GM23338 (cell line): ENCODE results near the gene BTC. TPM values are rescaled to one million over a fixed set of nuclear protein-coding genes. Genes with fewer than 3 reads are reported as not detected.

Experiments used
- ATAC-seq: fragments of 200-7000 bp; cut with Tn5 transposase; 3 replicates; pipeline ENCODE4 v1.9.1; 2020
- DNase-seq: peaks from one replicate; pipeline ENCODE4 v3.0.0-alpha.2; 2015; ENCODE audit warnings: low spot score
- H2AFZ ChIP-seq: fragments of 200-600 bp; sonication (generic); 2 replicates; pipeline ENCODE4 v1.8.0; 2016; ENCODE audit warnings: antibody characterized with exemption, mild to moderate bottlenecking, moderate library complexity
- H3F3A ChIP-seq: fragments of 200-600 bp; sonication (generic); replicated peaks from 2 replicates; pipeline ENCODE4 v1.8.0; 2017; ENCODE audit warnings: antibody characterized with exemption, mixed run types, low read depth
- H3K27ac ChIP-seq: fragments of 200-600 bp; sonication (generic); 2 replicates; pipeline ENCODE4 v1.6.1; 2016; ENCODE audit warnings: low read depth
- H3K27me3 ChIP-seq: fragments of 200-600 bp; sonication (generic); 2 replicates; pipeline ENCODE4 v1.8.0; 2016; ENCODE audit warnings: mild to moderate bottlenecking, mixed run types, moderate library complexity; ENCODE audit not compliant: insufficient read depth
- H3K36me3 ChIP-seq: fragments of 200-600 bp; sonication (generic); 2 replicates; pipeline ENCODE4 v1.8.0; 2016; ENCODE audit warnings: mild to moderate bottlenecking; ENCODE audit not compliant: insufficient read depth
- H3K4me1 ChIP-seq: fragments of 200-600 bp; sonication (generic); 2 replicates; pipeline ENCODE4 v1.8.0; 2016; ENCODE audit warnings: mild to moderate bottlenecking, moderate library complexity; ENCODE audit not compliant: insufficient read depth
- H3K4me2 ChIP-seq: fragments of 200-600 bp; sonication (generic); 2 replicates; pipeline ENCODE4 v1.7.1; 2017; ENCODE audit warnings: mixed run types
- H3K4me3 ChIP-seq: fragments of 200-600 bp; sonication (generic); 2 replicates; pipeline ENCODE4 v1.6.1; 2016; ENCODE audit warnings: mixed run types
- H3K79me2 ChIP-seq: fragments of 200-600 bp; sonication (generic); replicated peaks from 2 replicates; pipeline ENCODE4 v1.8.0; 2017; ENCODE audit warnings: mild to moderate bottlenecking; ENCODE audit not compliant: insufficient read depth
- H3K9me2 ChIP-seq: fragments of 200-600 bp; sonication (generic); 2 replicates; pipeline ENCODE4 v1.8.0; 2017; ENCODE audit not compliant: insufficient read depth
- H4K20me1 ChIP-seq: fragments of 200-600 bp; sonication (generic); replicated peaks from 2 replicates; pipeline ENCODE4 v1.8.0; 2017; ENCODE audit warnings: mild to moderate bottlenecking; ENCODE audit not compliant: insufficient read depth
- H3K27ac Mint-ChIP-seq: 2 replicates; pipeline ENCODE4 v1.8.0; 2020; ENCODE audit warnings: inconsistent platforms, mild to moderate bottlenecking, moderate library complexity, mixed read lengths
- H3K27me3 Mint-ChIP-seq: 3 replicates; pipeline ENCODE4 v1.8.0; 2022; ENCODE audit warnings: low read depth, mild to moderate bottlenecking, moderate library complexity, mixed read lengths, inconsistent platforms; ENCODE audit not compliant: insufficient read depth, poor library complexity
- H3K36me3 Mint-ChIP-seq: 3 replicates; pipeline ENCODE4 v1.8.0; 2021; ENCODE audit warnings: low read depth, mild to moderate bottlenecking, inconsistent platforms, moderate library complexity, mixed read lengths
- H3K4me1 Mint-ChIP-seq: 3 replicates; pipeline ENCODE4 v1.8.0; 2020; ENCODE audit warnings: mild to moderate bottlenecking, inconsistent platforms, mixed read lengths
- H3K4me3 Mint-ChIP-seq: 3 replicates; pipeline ENCODE4 v1.8.0; 2021; ENCODE audit warnings: moderate library complexity, mild to moderate bottlenecking, inconsistent platforms, mixed read lengths
- H3K9me3 Mint-ChIP-seq: 3 replicates; pipeline ENCODE4 v1.8.0; 2020; ENCODE audit warnings: moderate library complexity, mild to moderate bottlenecking, inconsistent platforms, mixed read lengths
- JUNB ChIP-seq: IDR thresholded peaks from one replicate; pipeline ENCODE4 v1.6.1; 2016; ENCODE audit warnings: antibody characterized with exemption; ENCODE audit not compliant: unreplicated experiment
- POLR2AphosphoS5 ChIP-seq: IDR thresholded peaks from 2 replicates; pipeline ENCODE4 v1.6.1; 2016; ENCODE audit warnings: antibody characterized with exemption, low read depth
- STAT1 ChIP-seq: IDR thresholded peaks from one replicate; pipeline ENCODE4 v1.6.1; 2016; ENCODE audit warnings: antibody characterized with exemption; ENCODE audit not compliant: unreplicated experiment
- ZNF114 ChIP-seq: fragments of 250-450 bp; sonication (Bioruptor Pico); IDR thresholded peaks from 2 replicates; pipeline ENCODE4 v1.5.0; 2020; ENCODE audit warnings: mild to moderate bottlenecking, moderate library complexity
- polyA plus RNA-seq: library from polyadenylated mRNA; unstranded; fragments of >200 nt; fragmentation: Nextera tagmentation; extraction: Ambion mirVana; gene quantifications from 2 replicates; pipeline ENCODE4 v1.2.1, GENCODE V29; 2016
- total RNA-seq: library from RNA; depleted of rRNA; stranded (reverse); fragments of >200 nt; shearing (Covaris generic); gene quantifications from 2 replicates; pipeline ENCODE4 v1.2.3, GENCODE V29; 2014
- TF ChIP-seq, protein P1 (sequence below): fragments of 250-450 bp; sonication (Bioruptor Pico); IDR thresholded peaks from 2 replicates; pipeline ENCODE4 v1.5.0; 2020; ENCODE audit warnings: mild to moderate bottlenecking, moderate library complexity
- TF ChIP-seq, protein P2 (sequence below), 2 experiments: fragments of 200-600 bp in 1 of 2; sonication (generic) in 1 of 2; conservative IDR thresholded peaks; 2 replicates each; pipeline versions ENCODE4 v1.5.1 to v1.6.1; 2016 to 2017; ENCODE audit warnings: antibody characterized with exemption in 2 of 2, low read depth in 2 of 2, mild to moderate bottlenecking in 2 of 2, moderate library complexity in 1 of 2
- TF ChIP-seq, protein P3 (sequence below): IDR thresholded peaks from 2 replicates; pipeline ENCODE4 v1.6.1; 2016; ENCODE audit warnings: antibody characterized with exemption

BTC gene
- total and polyA plus RNA-seq, 2 experiments from 2014 or later: 0.18 to 0.59 TPM

DNA sequence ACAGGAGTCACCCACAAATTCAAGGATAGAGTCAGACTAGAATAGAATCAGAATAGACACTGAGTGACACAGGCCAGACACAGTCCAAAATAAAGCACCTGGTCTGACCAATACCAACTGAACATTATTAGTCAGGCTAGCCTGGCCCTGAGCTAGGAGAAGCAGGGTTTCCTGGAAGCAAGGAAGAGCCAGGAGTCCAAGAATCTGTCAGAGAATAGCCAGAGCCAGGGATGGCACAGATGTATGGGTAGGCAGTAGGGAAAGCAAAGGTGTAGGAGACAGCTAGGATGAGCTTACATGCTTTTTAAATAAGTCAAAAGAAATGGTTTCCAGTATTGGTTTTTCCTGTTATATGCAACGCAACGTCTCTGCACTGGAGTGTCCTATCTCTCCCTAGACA, 3.7 kb downstream of the BTC start (continued):
- TF ChIP-seq, protein P1, sequence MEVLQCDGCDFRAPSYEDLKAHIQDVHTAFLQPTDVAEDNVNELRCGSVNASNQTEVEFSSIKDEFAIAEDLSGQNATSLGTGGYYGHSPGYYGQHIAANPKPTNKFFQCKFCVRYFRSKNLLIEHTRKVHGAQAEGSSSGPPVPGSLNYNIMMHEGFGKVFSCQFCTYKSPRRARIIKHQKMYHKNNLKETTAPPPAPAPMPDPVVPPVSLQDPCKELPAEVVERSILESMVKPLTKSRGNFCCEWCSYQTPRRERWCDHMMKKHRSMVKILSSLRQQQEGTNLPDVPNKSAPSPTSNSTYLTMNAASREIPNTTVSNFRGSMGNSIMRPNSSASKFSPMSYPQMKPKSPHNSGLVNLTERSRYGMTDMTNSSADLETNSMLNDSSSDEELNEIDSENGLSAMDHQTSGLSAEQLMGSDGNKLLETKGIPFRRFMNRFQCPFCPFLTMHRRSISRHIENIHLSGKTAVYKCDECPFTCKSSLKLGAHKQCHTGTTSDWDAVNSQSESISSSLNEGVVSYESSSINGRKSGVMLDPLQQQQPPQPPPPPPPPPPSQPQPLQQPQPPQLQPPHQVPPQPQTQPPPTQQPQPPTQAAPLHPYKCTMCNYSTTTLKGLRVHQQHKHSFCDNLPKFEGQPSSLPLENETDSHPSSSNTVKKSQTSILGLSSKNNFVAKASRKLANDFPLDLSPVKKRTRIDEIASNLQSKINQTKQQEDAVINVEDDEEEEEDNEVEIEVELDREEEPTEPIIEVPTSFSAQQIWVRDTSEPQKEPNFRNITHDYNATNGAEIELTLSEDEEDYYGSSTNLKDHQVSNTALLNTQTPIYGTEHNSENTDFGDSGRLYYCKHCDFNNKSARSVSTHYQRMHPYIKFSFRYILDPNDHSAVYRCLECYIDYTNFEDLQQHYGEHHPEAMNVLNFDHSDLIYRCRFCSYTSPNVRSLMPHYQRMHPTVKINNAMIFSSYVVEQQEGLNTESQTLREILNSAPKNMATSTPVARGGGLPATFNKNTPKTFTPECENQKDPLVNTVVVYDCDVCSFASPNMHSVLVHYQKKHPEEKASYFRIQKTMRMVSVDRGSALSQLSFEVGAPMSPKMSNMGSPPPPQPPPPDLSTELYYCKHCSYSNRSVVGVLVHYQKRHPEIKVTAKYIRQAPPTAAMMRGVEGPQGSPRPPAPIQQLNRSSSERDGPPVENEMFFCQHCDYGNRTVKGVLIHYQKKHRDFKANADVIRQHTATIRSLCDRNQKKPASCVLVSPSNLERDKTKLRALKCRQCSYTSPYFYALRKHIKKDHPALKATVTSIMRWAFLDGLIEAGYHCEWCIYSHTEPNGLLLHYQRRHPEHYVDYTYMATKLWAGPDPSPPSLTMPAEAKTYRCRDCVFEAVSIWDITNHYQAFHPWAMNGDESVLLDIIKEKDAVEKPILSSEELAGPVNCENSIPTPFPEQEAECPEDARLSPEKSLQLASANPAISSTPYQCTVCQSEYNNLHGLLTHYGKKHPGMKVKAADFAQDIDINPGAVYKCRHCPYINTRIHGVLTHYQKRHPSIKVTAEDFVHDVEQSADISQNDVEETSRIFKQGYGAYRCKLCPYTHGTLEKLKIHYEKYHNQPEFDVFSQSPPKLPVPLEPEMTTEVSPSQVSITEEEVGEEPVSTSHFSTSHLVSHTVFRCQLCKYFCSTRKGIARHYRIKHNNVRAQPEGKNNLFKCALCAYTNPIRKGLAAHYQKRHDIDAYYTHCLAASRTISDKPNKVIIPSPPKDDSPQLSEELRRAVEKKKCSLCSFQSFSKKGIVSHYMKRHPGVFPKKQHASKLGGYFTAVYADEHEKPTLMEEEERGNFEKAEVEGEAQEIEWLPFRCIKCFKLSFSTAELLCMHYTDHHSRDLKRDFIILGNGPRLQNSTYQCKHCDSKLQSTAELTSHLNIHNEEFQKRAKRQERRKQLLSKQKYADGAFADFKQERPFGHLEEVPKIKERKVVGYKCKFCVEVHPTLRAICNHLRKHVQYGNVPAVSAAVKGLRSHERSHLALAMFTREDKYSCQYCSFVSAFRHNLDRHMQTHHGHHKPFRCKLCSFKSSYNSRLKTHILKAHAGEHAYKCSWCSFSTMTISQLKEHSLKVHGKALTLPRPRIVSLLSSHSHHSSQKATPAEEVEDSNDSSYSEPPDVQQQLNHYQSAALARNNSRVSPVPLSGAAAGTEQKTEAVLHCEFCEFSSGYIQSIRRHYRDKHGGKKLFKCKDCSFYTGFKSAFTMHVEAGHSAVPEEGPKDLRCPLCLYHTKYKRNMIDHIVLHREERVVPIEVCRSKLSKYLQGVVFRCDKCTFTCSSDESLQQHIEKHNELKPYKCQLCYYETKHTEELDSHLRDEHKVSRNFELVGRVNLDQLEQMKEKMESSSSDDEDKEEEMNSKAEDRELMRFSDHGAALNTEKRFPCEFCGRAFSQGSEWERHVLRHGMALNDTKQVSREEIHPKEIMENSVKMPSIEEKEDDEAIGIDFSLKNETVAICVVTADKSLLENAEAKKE: no peak
- TF ChIP-seq JUNB: no peak
- TF ChIP-seq STAT1: no peak
- TF ChIP-seq, protein P2, sequence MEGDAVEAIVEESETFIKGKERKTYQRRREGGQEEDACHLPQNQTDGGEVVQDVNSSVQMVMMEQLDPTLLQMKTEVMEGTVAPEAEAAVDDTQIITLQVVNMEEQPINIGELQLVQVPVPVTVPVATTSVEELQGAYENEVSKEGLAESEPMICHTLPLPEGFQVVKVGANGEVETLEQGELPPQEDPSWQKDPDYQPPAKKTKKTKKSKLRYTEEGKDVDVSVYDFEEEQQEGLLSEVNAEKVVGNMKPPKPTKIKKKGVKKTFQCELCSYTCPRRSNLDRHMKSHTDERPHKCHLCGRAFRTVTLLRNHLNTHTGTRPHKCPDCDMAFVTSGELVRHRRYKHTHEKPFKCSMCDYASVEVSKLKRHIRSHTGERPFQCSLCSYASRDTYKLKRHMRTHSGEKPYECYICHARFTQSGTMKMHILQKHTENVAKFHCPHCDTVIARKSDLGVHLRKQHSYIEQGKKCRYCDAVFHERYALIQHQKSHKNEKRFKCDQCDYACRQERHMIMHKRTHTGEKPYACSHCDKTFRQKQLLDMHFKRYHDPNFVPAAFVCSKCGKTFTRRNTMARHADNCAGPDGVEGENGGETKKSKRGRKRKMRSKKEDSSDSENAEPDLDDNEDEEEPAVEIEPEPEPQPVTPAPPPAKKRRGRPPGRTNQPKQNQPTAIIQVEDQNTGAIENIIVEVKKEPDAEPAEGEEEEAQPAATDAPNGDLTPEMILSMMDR (conservative IDR thresholded peaks at IDR 0.05; ENCODE audit: low read depth in 2 of 2): no peak
- TF ChIP-seq, protein P3, sequence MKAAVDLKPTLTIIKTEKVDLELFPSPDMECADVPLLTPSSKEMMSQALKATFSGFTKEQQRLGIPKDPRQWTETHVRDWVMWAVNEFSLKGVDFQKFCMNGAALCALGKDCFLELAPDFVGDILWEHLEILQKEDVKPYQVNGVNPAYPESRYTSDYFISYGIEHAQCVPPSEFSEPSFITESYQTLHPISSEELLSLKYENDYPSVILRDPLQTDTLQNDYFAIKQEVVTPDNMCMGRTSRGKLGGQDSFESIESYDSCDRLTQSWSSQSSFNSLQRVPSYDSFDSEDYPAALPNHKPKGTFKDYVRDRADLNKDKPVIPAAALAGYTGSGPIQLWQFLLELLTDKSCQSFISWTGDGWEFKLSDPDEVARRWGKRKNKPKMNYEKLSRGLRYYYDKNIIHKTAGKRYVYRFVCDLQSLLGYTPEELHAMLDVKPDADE: no peak
- TF ChIP-seq ZNF114 (CRISPR knock-in tag): no peak
- no peak for TF ChIP-seq POLR2AphosphoS5

DNA sequence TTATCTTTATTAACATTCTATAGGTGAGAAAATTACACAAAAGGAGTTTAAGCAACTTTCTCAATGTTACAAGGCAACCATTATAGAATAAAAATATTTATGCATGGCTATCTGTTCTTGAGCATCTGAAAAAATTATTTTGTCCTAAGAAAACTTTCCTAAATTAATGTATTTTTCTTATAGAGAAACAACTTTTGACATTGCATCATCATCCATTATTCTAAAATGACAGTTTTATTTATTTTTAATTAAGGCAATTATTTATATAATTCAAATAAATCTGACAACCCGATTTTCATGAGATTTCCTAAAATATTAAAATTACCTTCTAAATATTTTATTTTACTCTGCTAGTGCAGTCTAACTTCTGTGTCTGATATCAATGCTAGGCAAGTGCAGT, 4.8 kb downstream of the BTC start:
- H3K27ac ChIP-seq: no peak overlapping the region
- H3K4me3 ChIP-seq: no peak overlapping the region
- Mint-ChIP-seq H3K36me3 (no peaks in the 10 kb centered on the region), H3K4me1 (peaks cover 21% of the 10 kb centered on the region), H3K27ac (no peak overlapping the region), H3K27me3 (peaks cover 21% of the 10 kb centered on the region), H3K9me3 (no peaks in the 10 kb centered on the region), H3K4me3 (no peak overlapping the region)
- ATAC-seq: no peak
- H3F3A ChIP-seq: no peaks in the 10 kb centered on the region
- no peaks in the 10 kb centered on the region for H4K20me1 ChIP-seq
- H3K4me1 ChIP-seq: peaks cover 13% of the 10 kb centered on the region; the same call in 1 of the 2 replicates
- no peaks in the 10 kb centered on the region for H3K36me3 ChIP-seq
- no peak for DNase-seq
- peaks cover 14% of the 10 kb centered on the region for H3K27me3 ChIP-seq
- H3K79me2 ChIP-seq: no peaks in the 10 kb centered on the region
- H2AFZ ChIP-seq: no peak overlapping the region
- H3K9me2 ChIP-seq: no peaks in the 10 kb centered on the region
- H3K4me2 ChIP-seq: no peak overlapping the region
- TF ChIP-seq, protein P1: no peak
